GM18502 (cell line): ENCODE results near the gene AIF1.

Experiments used
- ATAC-seq: cut with Tn5 transposase; IDR thresholded peaks from one replicate; pipeline ENCODE4 v1.9.1; 2021; ENCODE audit warnings: mild to moderate bottlenecking; ENCODE audit not compliant: unreplicated experiment, poor library complexity

The AIF1 gene

GRCh38 chr6:31639449-31639861 lies 24.4 kb downstream of the AIF1 start:
- no peak for ATAC-seq

DNA sequence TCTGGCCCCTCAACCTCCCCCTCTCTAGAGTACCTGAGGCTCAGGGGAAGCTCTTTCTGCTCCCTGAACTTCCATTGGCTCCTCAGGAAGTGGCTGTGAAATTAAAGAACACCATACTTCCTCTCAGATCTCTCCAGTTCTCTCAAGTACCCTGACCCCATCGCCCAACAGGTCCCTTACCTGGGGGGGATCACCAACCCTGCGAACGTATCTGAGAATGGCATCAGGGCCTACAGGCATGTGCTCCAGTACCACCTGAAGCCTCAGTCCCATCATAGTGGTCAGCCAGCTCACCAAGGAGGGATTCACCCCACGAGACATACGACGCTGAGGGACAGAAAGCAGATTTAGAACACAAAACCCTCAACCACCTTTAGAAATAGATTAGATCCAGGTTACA lies 25.6 kb downstream of the AIF1 start:
- ATAC-seq, result no peak

DNA sequence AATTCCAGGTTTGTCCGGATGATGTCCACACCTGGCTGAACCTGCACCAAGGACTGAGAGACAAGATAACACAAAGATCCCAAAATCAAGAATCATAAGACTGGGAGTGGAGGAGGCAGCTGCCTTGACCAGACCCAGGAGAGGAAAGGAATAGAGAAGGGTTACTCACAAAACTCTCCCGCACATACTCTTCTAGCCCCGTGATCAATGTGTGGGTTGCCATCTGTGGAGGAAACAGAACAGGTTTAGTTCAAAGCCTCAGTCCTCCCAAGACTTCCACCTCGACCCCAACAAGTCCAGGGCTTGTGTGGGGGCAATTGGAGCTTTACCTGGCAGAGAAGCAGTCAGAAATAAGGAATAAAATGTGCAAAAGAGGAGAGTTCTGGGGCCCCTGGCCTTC lies 26.3 kb downstream of the AIF1 start:
- ATAC-seq, result no peak

- no peak for ATAC-seq
Observed at GRCh38 chr6:31642798-31643570, 27.9 kb downstream of the AIF1 start.

DNA sequence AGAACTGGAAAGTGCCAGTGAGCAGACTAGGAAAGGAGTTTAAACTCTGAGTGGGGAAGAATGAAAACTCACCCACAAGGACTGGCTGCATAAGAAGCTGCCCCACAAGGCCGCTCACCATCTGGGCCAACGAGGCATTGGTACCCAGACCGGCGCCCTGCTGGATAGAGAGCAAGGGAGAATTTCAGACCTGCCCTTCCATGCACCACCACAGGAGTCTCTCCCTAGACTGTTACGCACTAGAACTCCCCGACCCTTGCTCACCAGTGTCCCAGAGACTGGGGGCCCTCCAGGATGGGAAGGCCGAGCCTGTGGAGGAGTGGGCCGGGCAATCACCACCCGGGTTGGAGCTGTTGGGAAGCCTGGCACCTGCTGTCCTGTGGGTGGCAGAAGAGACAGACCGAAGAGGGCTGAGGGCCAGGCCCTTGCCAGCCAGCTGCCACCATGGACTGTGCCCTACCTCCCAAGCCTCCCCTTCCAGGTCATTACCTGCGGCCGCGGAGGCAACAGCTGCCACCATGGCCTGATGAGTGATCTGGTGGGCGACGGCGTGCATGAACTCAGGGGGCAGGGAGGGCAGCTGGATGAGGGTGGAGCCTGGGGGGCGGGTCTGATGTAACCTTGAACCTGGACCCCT lies 28.9 kb downstream of the AIF1 start:
- no peak for ATAC-seq

GRCh38 chr6:31645325-31645724 lies 30.3 kb downstream of the AIF1 start:
- no peak for ATAC-seq

- peak; percentile 35 for ATAC-seq
Observed at GRCh38 chr6:31651602-31652191, 36.7 kb downstream of the AIF1 start.

DNA sequence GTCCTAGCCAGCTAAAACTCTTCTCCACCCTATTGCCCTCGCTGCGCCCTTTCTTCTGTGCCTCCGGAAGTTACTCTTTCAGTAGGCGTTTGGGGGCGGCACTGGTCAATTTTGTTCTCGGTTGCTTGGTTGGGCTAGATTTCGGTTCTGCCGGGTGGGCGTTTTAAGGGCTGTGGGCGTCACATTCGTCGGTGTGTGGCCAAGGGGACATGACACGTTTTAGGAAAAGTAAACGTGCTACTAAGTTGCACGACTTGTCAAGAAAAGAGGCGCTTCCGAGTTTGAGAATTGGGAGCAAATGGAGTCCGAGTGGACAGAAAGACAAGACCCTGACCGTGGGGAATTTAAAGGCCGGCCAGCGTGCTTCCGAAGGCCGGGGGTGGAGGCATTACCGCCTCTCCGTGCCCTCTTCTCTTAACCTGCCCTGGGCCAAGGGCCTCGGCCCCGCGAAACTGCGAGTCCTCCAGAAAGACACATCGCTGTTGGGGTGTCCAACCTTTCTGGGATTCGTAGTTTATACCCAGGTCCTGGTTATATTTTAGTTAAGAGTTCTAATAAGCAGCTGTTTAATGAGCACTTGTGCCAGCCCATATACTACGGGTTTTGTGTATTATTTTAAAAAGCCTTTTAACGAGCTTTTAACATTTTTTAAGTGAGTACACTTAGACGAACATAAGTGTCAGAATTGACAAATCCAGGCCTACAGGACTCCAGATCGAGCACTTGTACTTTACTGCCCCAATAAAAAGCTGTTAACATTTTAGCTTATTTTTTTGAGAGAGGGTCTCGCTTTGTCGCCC lies 38.1 kb downstream of the AIF1 start:
- peak; percentile 64 for ATAC-seq

GRCh38 chr6:31654574-31655348 lies 39.7 kb downstream of the AIF1 start:
- no peak for ATAC-seq

- ATAC-seq, result no peak
Observed at GRCh38 chr6:31655349-31656237, 40.6 kb downstream of the AIF1 start, which contains the start of gene APOM. Gene APOM (plus strand): TSS chr6:31655894. CDS start chr6:31655967, 73 bp downstream.

- ATAC-seq, result no peak
Observed at GRCh38 chr6:31657406-31658157, 42.5 kb downstream of the AIF1 start.

DNA sequence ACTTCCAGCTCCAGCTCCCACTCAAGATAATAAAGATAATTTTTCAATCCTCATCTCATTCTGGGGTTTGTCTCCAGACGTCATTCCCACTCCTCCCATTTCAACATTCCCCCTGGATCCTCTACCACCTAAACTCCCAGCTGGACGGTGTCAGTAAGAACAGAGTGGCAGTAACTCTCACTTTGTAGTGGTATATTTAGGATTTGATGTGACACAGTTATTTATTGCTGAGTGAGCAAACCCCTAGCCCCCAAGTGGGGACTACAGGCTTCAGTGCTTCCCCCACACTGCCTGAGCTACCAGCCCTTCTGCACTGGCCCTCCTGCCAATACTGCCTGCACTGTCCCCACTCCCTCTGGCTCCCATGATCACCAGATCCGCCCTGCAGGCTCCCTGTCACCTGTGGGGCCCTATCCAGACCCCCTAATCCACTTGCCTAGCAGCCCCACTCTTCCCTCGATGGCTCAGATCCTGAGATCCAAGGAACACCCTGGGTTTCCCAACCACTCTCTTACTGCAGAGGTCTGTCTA lies 43.2 kb downstream of the AIF1 start:
- ATAC-seq, result no peak

DNA sequence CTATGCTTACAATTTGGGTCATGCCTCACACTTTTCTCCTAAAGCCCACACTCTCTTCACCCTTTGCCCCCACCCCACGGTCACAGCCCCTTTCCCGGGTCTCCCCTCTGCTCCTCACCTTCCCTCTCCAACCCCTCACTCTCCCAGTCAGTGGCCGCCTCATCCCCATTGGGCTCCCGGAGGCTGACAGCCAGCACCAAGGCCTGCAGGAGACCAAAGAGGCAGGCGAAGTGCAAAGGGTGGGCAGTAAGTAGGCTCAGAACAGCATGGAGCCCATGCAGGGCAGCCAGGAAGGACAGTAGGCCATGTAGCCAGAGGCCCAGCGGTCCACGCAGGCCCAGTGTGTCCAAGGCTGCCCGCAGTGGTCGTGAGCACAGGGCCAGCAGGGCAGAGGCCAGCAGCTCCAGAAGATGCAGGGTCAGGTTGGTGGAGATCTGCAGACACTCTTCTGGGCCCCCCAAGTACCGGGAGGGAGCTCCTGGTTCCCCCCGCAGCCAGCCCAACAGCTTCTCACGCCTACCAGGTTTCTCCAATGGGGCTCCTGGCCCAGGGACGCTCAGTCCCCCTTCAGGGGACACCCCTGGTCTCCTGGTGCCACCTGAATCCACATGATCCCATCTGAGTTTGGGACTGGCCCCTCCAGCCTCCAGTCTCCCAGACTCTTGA lies 44.1 kb downstream of the AIF1 start:
- no peak for ATAC-seq

GRCh38 chr6:31659649-31660380 lies 44.8 kb downstream of the AIF1 start:
- no peak for ATAC-seq

DNA sequence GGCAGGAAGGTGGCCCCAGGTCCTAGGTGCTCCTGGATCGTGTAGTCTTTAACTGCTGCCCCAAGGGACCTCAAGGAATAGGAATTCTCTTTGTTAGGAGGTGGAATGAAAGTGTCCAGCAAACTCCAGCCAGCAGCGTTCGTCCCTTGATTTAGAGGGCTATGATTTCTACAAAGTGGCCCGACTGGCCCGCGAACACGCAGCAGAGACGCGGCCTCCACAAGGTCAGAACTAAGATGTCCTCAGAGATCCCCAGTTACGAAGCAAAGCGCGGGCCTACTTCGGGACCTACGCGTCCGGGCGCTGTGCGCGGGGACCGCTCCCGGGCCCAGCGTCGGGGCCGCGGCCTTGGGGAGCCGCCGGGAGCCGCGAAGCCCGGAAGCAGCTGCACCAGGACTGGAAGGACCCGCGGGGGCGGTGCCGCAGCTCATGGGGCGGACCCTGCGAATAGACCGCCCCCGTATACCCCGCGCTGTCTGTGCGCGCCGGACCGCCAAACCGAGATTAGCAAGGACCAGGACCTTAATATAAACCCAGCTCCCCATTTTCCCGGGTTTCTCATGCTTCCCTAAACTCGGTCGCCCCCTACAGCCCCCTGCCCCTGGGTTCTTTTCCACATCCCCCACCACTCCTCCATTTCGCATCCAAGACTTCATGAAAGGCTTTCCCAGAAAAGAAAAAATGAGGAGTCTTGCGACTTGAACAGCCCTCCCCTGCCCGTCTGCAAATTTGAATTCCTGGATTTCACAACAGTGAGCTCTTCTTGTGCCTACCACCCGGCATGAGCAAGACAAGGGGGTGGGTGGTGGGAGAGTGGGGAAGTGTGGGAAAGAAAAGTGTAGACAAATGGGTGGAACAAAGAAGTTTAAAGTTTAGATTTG lies 45.6 kb downstream of the AIF1 start, which contains the start of gene C6orf47:
Gene C6orf47, minus strand, starts transcription at position 398 of the 881 bp plus-strand sequence. CDS start 831 bp downstream, outside the sequence.
- peak; percentile 51 for ATAC-seq
